A673 (cell line): ENCODE data around the gene TMEM258.

Experiments used
- CTCF ChIP-seq: fragments of 300-800, 200-600 bp; sonication (generic); conservative IDR thresholded peaks from 2 replicates; pipeline ENCODE4 v1.5.1; 2017; ENCODE audit warnings: low read depth, mild to moderate bottlenecking, antibody characterized with exemption, low read length, moderate library complexity, mixed read lengths
- EZH2 ChIP-seq: fragments of 200-600 bp; sonication (generic); IDR thresholded peaks from 2 replicates; pipeline ENCODE4 v1.6.1; 2017; ENCODE audit warnings: borderline replicate concordance, low read depth, mild to moderate bottlenecking, mixed read lengths, antibody characterized with exemption, low read length; ENCODE audit not compliant: poor library complexity, severe bottlenecking

GRCh38 chr11:61756452-61757212, 35.8 kb downstream of the TMEM258 start:
- no peak for TF ChIP-seq CTCF
- no peak for TF ChIP-seq EZH2
